Keratinocyte (primary cell): ENCODE data around the gene EME1. TPM values are rescaled to one million over a fixed set of nuclear protein-coding genes. Genes with fewer than 3 reads are reported as not detected.

Experiments used
- DNase-seq: peaks from one replicate; pipeline ENCODE4 v3.0.0-alpha.2; 2011; ENCODE audit warnings: low read depth, missing footprints, low spot score
- FAIRE-seq: peaks from 2 replicates; lab custom pipeline; 2011; peaks lifted over from hg19 to GRCh38; lab: Jason Lieb, UNC
- H2AFZ ChIP-seq: 2 replicates; pipeline ENCODE4 v1.6.0; 2012; ENCODE audit warnings: low read length, control low read depth, inconsistent platforms; ENCODE audit not compliant: control insufficient read depth
- H3K27ac ChIP-seq: 2 replicates; pipeline ENCODE4 v1.5.1; 2011; ENCODE audit warnings: low read length; ENCODE audit not compliant: control insufficient read depth, insufficient read depth
- H3K27me3 ChIP-seq: 3 replicates; pipeline ENCODE4 v1.6.0; 2011; ENCODE audit warnings: low read length; ENCODE audit not compliant: control insufficient read depth, insufficient read depth; ENCODE audit errors: extremely low read depth
- H3K36me3 ChIP-seq, 2 experiments: 2 replicates in 1 of 2; 3 replicates in 1 of 2; pipeline ENCODE4 v1.5.1; 2011; ENCODE audit warnings: low read length in 2 of 2, mild to moderate bottlenecking in 1 of 2; ENCODE audit not compliant: control insufficient read depth in 2 of 2, insufficient read depth in 2 of 2; ENCODE audit errors: extremely low read depth in 1 of 2
- H3K4me1 ChIP-seq: 3 replicates; pipeline ENCODE4 v1.5.1; 2011; ENCODE audit warnings: low read length; ENCODE audit not compliant: control insufficient read depth, insufficient read depth; ENCODE audit errors: extremely low read depth
- H3K4me2 ChIP-seq: 3 replicates; pipeline ENCODE4 v1.6.0; 2011; ENCODE audit warnings: low read depth, low read length; ENCODE audit not compliant: control insufficient read depth, insufficient read depth; ENCODE audit errors: extremely low read depth
- H3K4me3 ChIP-seq, 3 experiments: fragments of 200-600 bp in 1 of 3; sonication (generic) in 1 of 3; 2 replicates in 2 of 3; 3 replicates in 1 of 3; pipeline ENCODE4 v1.5.1; 2011 to 2016; ENCODE audit warnings: low read length in 3 of 3, mild to moderate bottlenecking in 3 of 3, control low read depth in 2 of 3, inconsistent platforms in 1 of 3, low read depth in 1 of 3, mixed read lengths in 1 of 3, mixed run types in 1 of 3, moderate library complexity in 1 of 3; ENCODE audit not compliant: control insufficient read depth in 2 of 3, insufficient read depth in 2 of 3; ENCODE audit errors: extremely low read depth in 1 of 3
- H3K79me2 ChIP-seq: 2 replicates; pipeline ENCODE4 v1.6.0; 2012; ENCODE audit warnings: low read length; ENCODE audit not compliant: control insufficient read depth, insufficient read depth
- H3K9ac ChIP-seq: 3 replicates; pipeline ENCODE4 v1.6.0; 2011; ENCODE audit warnings: low read length; ENCODE audit not compliant: control insufficient read depth, insufficient read depth; ENCODE audit errors: extremely low read depth
- H3K9me1 ChIP-seq: 3 replicates; pipeline ENCODE4 v1.6.0; 2011; ENCODE audit warnings: low read length; ENCODE audit not compliant: control insufficient read depth, insufficient read depth; ENCODE audit errors: extremely low read depth
- H3K9me3 ChIP-seq: 2 replicates; pipeline ENCODE4 v1.5.1; 2012; ENCODE audit warnings: low read depth, low read length; ENCODE audit not compliant: control insufficient read depth
- H4K20me1 ChIP-seq: 3 replicates; pipeline ENCODE4 v1.6.0; 2011; ENCODE audit warnings: low read length; ENCODE audit not compliant: control insufficient read depth, insufficient read depth; ENCODE audit errors: extremely low read depth
- CTCF ChIP-seq, 3 experiments: IDR thresholded peaks in 1 of 3; conservative IDR thresholded peaks in 1 of 3; optimal IDR thresholded peaks in 1 of 3; 2 replicates in 2 of 3; 3 replicates in 1 of 3; pipeline versions ENCODE3 to v1.5.1; 2011; ENCODE audit warnings: low read length in 3 of 3, mild to moderate bottlenecking in 3 of 3, moderate library complexity in 2 of 3, control low read depth in 1 of 3, inconsistent platforms in 1 of 3; ENCODE audit not compliant: insufficient read depth in 2 of 3; ENCODE audit errors: extremely low read depth in 1 of 3
- EZH2 ChIP-seq: IDR thresholded peaks from one replicate; pipeline ENCODE4 v1.6.1; 2012; ENCODE audit warnings: inconsistent platforms, mild to moderate bottlenecking, low read length, moderate library complexity
- dilution Hi-C: fragments of 300-500 bp; cut with MboI; formaldehyde crosslinking; loops from one replicate; pipeline ENCODE4 v1.7.0; 2020; ENCODE audit warnings: low sequenced_read_pairs; ENCODE audit not compliant: extremely low pct_ligation_motif_present
- polyA plus RNA-seq, 5 experiments: library from polyadenylated mRNA; depleted of rRNA in 3 of 5; stranded (reverse) in 3 of 5; stranded (forward) in 1 of 5; unstranded in 1 of 5; fragments of >200 nt; gene quantifications; 1 replicate in 1 of 5; 2 replicates in 3 of 5; 3 replicates in 1 of 5; pipeline versions ENCODE4 v1.2.1 to v1.2.3, GENCODE V29; 2011 to 2012; ENCODE audit warnings: missing spikeins in 2 of 5, low read depth in 1 of 5, low replicate concordance in 1 of 5

EME1 gene
- polyA plus RNA-seq, 1 donor (not counting 4 experiments of a cell fraction or from before 2014, with no cell fraction given): 4.7 TPM

GRCh38 chr17:50356892-50357510 lies 16.0 kb upstream of the EME1 start:
- Histone ChIP-seq H3K27me3 (no peaks in the 10 kb centered on the region), H3K27ac (no peak overlapping the region), H4K20me1 (no peaks in the 10 kb centered on the region), H3K9me1 (no peaks in the 10 kb centered on the region), H3K4me1 (no peaks in the 10 kb centered on the region), H3K36me3 (peaks cover 28 to 42% of the 10 kb centered on the region in 2 experiments), H3K4me2 (no peak overlapping the region), H3K79me2 (no peaks in the 10 kb centered on the region), H3K9ac (no peak overlapping the region), H2AFZ (no peak overlapping the region), H3K4me3 (no peak overlapping the region), H3K9me3 (no peaks in the 10 kb centered on the region)
- FAIRE-seq (no peak), DNase-seq (no peak)
- dilution Hi-C loops: no loop called here
- TF ChIP-seq CTCF (optimal IDR thresholded peaks at IDR 0.05 in 1 of 3, IDR thresholded peaks at IDR 0.05 in 1 of 3, conservative IDR thresholded peaks at IDR 0.05 in 1 of 3; ENCODE audit: extremely low read depth in 1 of 3, insufficient read depth in 2 of 3, low read length in 3 of 3) (no peak), EZH2 (no peak)

- Histone ChIP-seq H2AFZ (no peak overlapping the region), H3K79me2 (no peaks in the 10 kb centered on the region), H4K20me1 (no peaks in the 10 kb centered on the region), H3K9me3 (no peaks in the 10 kb centered on the region), H3K9ac (no peak overlapping the region), H3K36me3 (peaks cover 28 to 42% of the 10 kb centered on the region in 2 experiments), H3K4me2 (no peak overlapping the region), H3K9me1 (no peaks in the 10 kb centered on the region), H3K27me3 (no peaks in the 10 kb centered on the region), H3K27ac (no peak overlapping the region), H3K4me1 (peaks cover 5% of the 10 kb centered on the region), H3K4me3 (no peak overlapping the region)
- DNase-seq (no peak), FAIRE-seq (no peak)
- no peak for TF ChIP-seq CTCF (optimal IDR thresholded peaks at IDR 0.05 in 1 of 3, IDR thresholded peaks at IDR 0.05 in 1 of 3, conservative IDR thresholded peaks at IDR 0.05 in 1 of 3; ENCODE audit: extremely low read depth in 1 of 3, insufficient read depth in 2 of 3, low read length in 3 of 3)
- no peak for TF ChIP-seq EZH2
- dilution Hi-C loops: no loop called here
Measured at GRCh38 chr17:50358177-50358576, 14.9 kb upstream of the EME1 start.
